Gastrocnemius medialis (tissue), 4 donors: ENCODE measurements around the gene LRSAM1.

Experiments used
- POLR2A ChIP-seq, 2 donors: fragments of 450-650 bp; IDR thresholded peaks; one replicate each; pipeline ENCODE4 v1.6.1; 2017; ENCODE audit warnings: antibody characterized with exemption in 2 of 2, mild to moderate bottlenecking in 2 of 2, moderate library complexity in 2 of 2
- TF ChIP-seq, protein P1 (sequence below), 5 experiments: fragments of 450-650 bp in 3 of 5; fragments of 200-600 bp in 2 of 5; sonication (generic) in 2 of 5; IDR thresholded peaks in 4 of 5; conservative IDR thresholded peaks in 1 of 5; 1 replicate in 4 of 5; 2 replicates in 1 of 5; pipeline ENCODE4 v1.5.1; 2016 to 2019; ENCODE audit warnings: antibody characterized with exemption in 5 of 5, mild to moderate bottlenecking in 3 of 5, moderate library complexity in 3 of 5

DNA sequence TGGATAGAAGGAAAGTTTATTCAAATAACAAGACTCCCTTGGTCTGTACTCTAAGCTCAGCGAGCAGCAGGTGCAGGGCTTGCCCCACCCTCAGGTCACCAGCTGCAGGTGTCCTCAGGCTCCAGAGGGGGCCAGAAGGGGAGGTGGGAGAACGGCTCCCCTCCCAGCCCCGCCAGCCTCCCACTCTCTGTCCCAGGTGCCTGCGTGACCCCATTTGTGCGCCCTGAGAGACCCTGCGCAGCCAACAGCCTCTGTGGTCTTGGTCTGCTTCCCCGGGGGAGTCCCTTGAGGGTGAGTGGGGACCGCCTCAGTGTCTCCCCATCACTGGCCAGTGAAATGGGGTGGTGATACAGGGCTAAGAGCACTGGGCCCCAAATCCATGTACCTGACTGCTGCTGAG is 98.4 kb downstream of the LRSAM1 start:
- TF ChIP-seq, protein P1, sequence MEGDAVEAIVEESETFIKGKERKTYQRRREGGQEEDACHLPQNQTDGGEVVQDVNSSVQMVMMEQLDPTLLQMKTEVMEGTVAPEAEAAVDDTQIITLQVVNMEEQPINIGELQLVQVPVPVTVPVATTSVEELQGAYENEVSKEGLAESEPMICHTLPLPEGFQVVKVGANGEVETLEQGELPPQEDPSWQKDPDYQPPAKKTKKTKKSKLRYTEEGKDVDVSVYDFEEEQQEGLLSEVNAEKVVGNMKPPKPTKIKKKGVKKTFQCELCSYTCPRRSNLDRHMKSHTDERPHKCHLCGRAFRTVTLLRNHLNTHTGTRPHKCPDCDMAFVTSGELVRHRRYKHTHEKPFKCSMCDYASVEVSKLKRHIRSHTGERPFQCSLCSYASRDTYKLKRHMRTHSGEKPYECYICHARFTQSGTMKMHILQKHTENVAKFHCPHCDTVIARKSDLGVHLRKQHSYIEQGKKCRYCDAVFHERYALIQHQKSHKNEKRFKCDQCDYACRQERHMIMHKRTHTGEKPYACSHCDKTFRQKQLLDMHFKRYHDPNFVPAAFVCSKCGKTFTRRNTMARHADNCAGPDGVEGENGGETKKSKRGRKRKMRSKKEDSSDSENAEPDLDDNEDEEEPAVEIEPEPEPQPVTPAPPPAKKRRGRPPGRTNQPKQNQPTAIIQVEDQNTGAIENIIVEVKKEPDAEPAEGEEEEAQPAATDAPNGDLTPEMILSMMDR (IDR thresholded peaks at IDR 0.05 in 4 of 5, conservative IDR thresholded peaks at IDR 0.05 in 1 of 5), result no peak
- no peak for TF ChIP-seq POLR2A (IDR thresholded peaks at IDR 0.05)
